Mucosa of descending colon (tissue), 3 donors: Measurements from ENCODE around the gene SNRPA1. TPM values are rescaled to one million over a fixed set of nuclear protein-coding genes. Genes with fewer than 3 reads are reported as not detected.

Experiments used
- ATAC-seq: fragments of 200-7000 bp; cut with Tn5 transposase; one replicate; pipeline ENCODE4 v1.9.1; 2020; ENCODE audit warnings: mild to moderate bottlenecking, moderate library complexity
- DNase-seq, 3 donors: peaks; one replicate each; pipeline ENCODE4 v3.0.0-alpha.2; 2020
- H3K36me3 ChIP-seq: fragments of 200-600 bp; one replicate; pipeline ENCODE4 v1.8.0; 2021; ENCODE audit warnings: low read depth, mild to moderate bottlenecking
- H3K4me1 ChIP-seq: fragments of 200-600 bp; one replicate; pipeline ENCODE4 v1.8.0; 2021; ENCODE audit warnings: low read depth, mild to moderate bottlenecking
- H3K4me3 ChIP-seq: fragments of 200-600 bp; one replicate; pipeline ENCODE4 v1.8.0; 2021; ENCODE audit warnings: mild to moderate bottlenecking
- H3K9me3 ChIP-seq: fragments of 200-600 bp; one replicate; pipeline ENCODE4 v1.8.0; 2021; ENCODE audit warnings: mild to moderate bottlenecking
- CTCF ChIP-seq: fragments of 200-600 bp; IDR thresholded peaks from one replicate; pipeline ENCODE4 v1.8.0; 2022; ENCODE audit warnings: antibody characterized with exemption, mild to moderate bottlenecking
- intact Hi-C, 2 donors: fragments of 100-400 bp; cut with DNase I in 1 of 2; cut with micrococcal nuclease in 1 of 2; formaldehyde crosslinking; loops; one replicate each; pipeline versions ENCODE4 v1.11.0 to v1.11.1; 2022; cut with DNase I, micrococcal nuclease
- total RNA-seq, 3 donors: library from RNA; stranded (reverse); fragmentation: NEBNext Ultra II Directional in 2 of 3; extraction: Animal tissue kit (Norgen Biotek cat#: 25700) in 2 of 3; gene quantifications; one replicate each; pipeline versions ENCODE4 v1.2.1 to v1.2.4, GENCODE V29; 2021 to 2023
- donor health status: DM: no; HTN: no; CAD: no; lungs with moderate emphysema.
- donor health status: DM: no; HTN: no; CAD: no.
- donor health status: DM: no; HTN: yes; CAD: no.

Gene SNRPA1
- total RNA-seq, 3 donors from 2014 or later, result 41.5 to 55.1 (median 52.1) TPM

GRCh38 chr15:101332061-101332467 is 37.0 kb upstream of the SNRPA1 start:
- no peaks in the 10 kb centered on the region for H3K4me1 ChIP-seq
- TF ChIP-seq CTCF, result no peak
- DNase-seq (no peak), ATAC-seq (peak; percentile 64)
- no peak overlapping the region for H3K4me3 ChIP-seq
- no peaks in the 10 kb centered on the region for H3K9me3 ChIP-seq
- no peaks in the 10 kb centered on the region for H3K36me3 ChIP-seq
- intact Hi-C loops, result no loop called here

- ATAC-seq (no peak), DNase-seq (no peak)
- Histone ChIP-seq H3K4me1 (no peaks in the 10 kb centered on the region), H3K9me3 (no peaks in the 10 kb centered on the region), H3K36me3 (no peaks in the 10 kb centered on the region), H3K4me3 (no peak overlapping the region)
- no peak for TF ChIP-seq CTCF
- intact Hi-C loops, result no loop called here
Measured at GRCh38 chr15:101329867-101330380, 34.9 kb upstream of the SNRPA1 start.

- ATAC-seq (no peak), DNase-seq (no peak)
- TF ChIP-seq CTCF, result no peak
- no peaks in the 10 kb centered on the region for H3K9me3 ChIP-seq
- intact Hi-C loops, result no loop called here
- no peaks in the 10 kb centered on the region for H3K36me3 ChIP-seq
- H3K4me3 ChIP-seq, result no peak overlapping the region
- H3K4me1 ChIP-seq, result peaks cover 3% of the 10 kb centered on the region
Measured at GRCh38 chr15:101329309-101329863, 34.3 kb upstream of the SNRPA1 start.

- H3K9me3 ChIP-seq, result no peaks in the 10 kb centered on the region
- intact Hi-C loops, result no loop called here
- H3K4me3 ChIP-seq, result no peak overlapping the region
- ATAC-seq, result no peak
- DNase-seq, result no peak
- H3K4me1 ChIP-seq, result peaks cover 3% of the 10 kb centered on the region
- no peak for TF ChIP-seq CTCF
- no peaks in the 10 kb centered on the region for H3K36me3 ChIP-seq
Measured at GRCh38 chr15:101328001-101328400, 33.0 kb upstream of the SNRPA1 start.

GRCh38 chr15:101327147-101327740 is 32.2 kb upstream of the SNRPA1 start:
- no peak for TF ChIP-seq CTCF

More at GRCh38 chr15:101327147-101327740, 32.2 kb upstream of the SNRPA1 start:
- Histone ChIP-seq H3K4me1 (peaks cover 3% of the 10 kb centered on the region), H3K9me3 (no peaks in the 10 kb centered on the region), H3K4me3 (no peak overlapping the region), H3K36me3 (no peaks in the 10 kb centered on the region)
- no peak for DNase-seq
- no peak for ATAC-seq
- intact Hi-C loops, result no loop called here
